Loucy (cell line): ENCODE measurements around the gene TET2.

Experiments
- H2AFZ ChIP-seq: fragments of 200-600 bp; sonication (generic); 2 replicates; pipeline ENCODE4 v1.6.0; 2016; ENCODE audit warnings: antibody characterized with exemption, mild to moderate bottlenecking, low read length, moderate library complexity
- H3F3A ChIP-seq: fragments of 200-600 bp; 2 replicates; pipeline ENCODE4 v1.6.0; 2016; ENCODE audit warnings: antibody characterized with exemption, low read depth, mild to moderate bottlenecking
- H3K27me3 ChIP-seq: fragments of 200-600 bp; sonication (generic); 2 replicates; pipeline ENCODE4 v1.6.1; 2014; ENCODE audit warnings: low read length, mild to moderate bottlenecking; ENCODE audit not compliant: insufficient read depth, poor library complexity, severe bottlenecking
- H3K36me3 ChIP-seq: fragments of 200-600 bp; sonication (generic); 2 replicates; pipeline ENCODE4 v1.6.1; 2016; ENCODE audit warnings: low read length; ENCODE audit not compliant: insufficient read depth
- H3K4me1 ChIP-seq: fragments of 200-600 bp; sonication (generic); 2 replicates; pipeline ENCODE4 v1.5.1; 2014; ENCODE audit warnings: low read length, mild to moderate bottlenecking; ENCODE audit not compliant: insufficient read depth, poor library complexity, severe bottlenecking
- H3K4me2 ChIP-seq: fragments of 200-600 bp; sonication (generic); 2 replicates; pipeline ENCODE4 v1.6.0; 2014; ENCODE audit warnings: antibody characterized with exemption, low read length, low read depth, mild to moderate bottlenecking; ENCODE audit not compliant: poor library complexity, severe bottlenecking
- H3K4me3 ChIP-seq: fragments of 200-600 bp; sonication (generic); 2 replicates; pipeline ENCODE4 v1.5.1; 2014; ENCODE audit warnings: low read length, mild to moderate bottlenecking, mixed read lengths; ENCODE audit not compliant: poor library complexity, severe bottlenecking
- H3K79me2 ChIP-seq: fragments of 200-600 bp; sonication (generic); 2 replicates; pipeline ENCODE4 v1.6.1; 2014; ENCODE audit warnings: low read length; ENCODE audit not compliant: insufficient read depth
- H3K9ac ChIP-seq: fragments of 200-600 bp; sonication (generic); 2 replicates; pipeline ENCODE4 v1.6.0; 2014; ENCODE audit warnings: mild to moderate bottlenecking, low read depth, low read length, moderate library complexity; ENCODE audit not compliant: poor library complexity, severe bottlenecking
- H3K9me2 ChIP-seq: fragments of 200-600 bp; sonication (generic); replicated peaks from 2 replicates; pipeline ENCODE4 v1.6.1; 2016; ENCODE audit warnings: low read depth, low read length, mixed read lengths
- H3K9me3 ChIP-seq: fragments of 200-600 bp; sonication (generic); 2 replicates; pipeline ENCODE4 v1.6.1; 2014; ENCODE audit warnings: mild to moderate bottlenecking, antibody characterized with exemption, low read length, low read depth; ENCODE audit not compliant: insufficient read depth
- H4K20me1 ChIP-seq: fragments of 200-600 bp; sonication (generic); 2 replicates; pipeline ENCODE4 v1.6.0; 2014; ENCODE audit warnings: antibody characterized with exemption, low read length, mild to moderate bottlenecking; ENCODE audit not compliant: insufficient read depth, poor library complexity, severe bottlenecking
- EZH2phosphoT487 ChIP-seq: fragments of 200-600 bp; IDR thresholded peaks from 2 replicates; pipeline ENCODE4 v1.6.1; 2018; ENCODE audit warnings: antibody characterized with exemption, mild to moderate bottlenecking, moderate library complexity, borderline replicate concordance
- TF ChIP-seq, protein P1 (sequence below): fragments of 200-600 bp; sonication (generic); conservative IDR thresholded peaks from 2 replicates; pipeline ENCODE4 v1.5.1; 2014; ENCODE audit warnings: mild to moderate bottlenecking, antibody characterized with exemption, low read length

Gene TET2

DNA sequence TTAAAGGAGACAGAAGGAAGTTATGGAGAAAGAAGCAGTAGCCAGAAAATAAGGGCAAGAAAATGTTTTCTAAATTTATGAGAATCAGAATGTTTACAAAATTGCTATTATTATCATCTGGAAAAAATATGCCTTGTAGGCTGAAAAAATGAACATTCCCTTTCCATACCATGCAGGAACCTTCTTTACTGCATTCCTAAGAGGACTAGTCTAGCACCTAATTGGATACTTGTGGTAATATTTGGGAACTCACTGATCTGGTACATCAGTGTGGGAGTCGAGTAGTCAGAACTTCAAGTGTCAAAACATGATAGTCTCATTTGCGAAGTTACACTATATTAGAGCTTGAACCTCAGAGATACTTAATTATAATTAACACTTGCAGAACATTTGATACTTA, 51.9 kb downstream of the TET2 start:
- Histone ChIP-seq H3K79me2 (no peaks in the 10 kb centered on the region), H3K9me2 (no peaks in the 10 kb centered on the region), H3K4me2 (no peak overlapping the region), H3K4me3 (no peak overlapping the region), H4K20me1 (no peaks in the 10 kb centered on the region), H3F3A (no peaks in the 10 kb centered on the region), H3K9ac (no peak overlapping the region), H3K9me3 (no peaks in the 10 kb centered on the region), H3K4me1 (no peaks in the 10 kb centered on the region), H3K36me3 (no peaks in the 10 kb centered on the region), H2AFZ (no peak overlapping the region), H3K27me3 (no peaks in the 10 kb centered on the region)
- TF ChIP-seq EZH2phosphoT487: no peak
- TF ChIP-seq, protein P1, sequence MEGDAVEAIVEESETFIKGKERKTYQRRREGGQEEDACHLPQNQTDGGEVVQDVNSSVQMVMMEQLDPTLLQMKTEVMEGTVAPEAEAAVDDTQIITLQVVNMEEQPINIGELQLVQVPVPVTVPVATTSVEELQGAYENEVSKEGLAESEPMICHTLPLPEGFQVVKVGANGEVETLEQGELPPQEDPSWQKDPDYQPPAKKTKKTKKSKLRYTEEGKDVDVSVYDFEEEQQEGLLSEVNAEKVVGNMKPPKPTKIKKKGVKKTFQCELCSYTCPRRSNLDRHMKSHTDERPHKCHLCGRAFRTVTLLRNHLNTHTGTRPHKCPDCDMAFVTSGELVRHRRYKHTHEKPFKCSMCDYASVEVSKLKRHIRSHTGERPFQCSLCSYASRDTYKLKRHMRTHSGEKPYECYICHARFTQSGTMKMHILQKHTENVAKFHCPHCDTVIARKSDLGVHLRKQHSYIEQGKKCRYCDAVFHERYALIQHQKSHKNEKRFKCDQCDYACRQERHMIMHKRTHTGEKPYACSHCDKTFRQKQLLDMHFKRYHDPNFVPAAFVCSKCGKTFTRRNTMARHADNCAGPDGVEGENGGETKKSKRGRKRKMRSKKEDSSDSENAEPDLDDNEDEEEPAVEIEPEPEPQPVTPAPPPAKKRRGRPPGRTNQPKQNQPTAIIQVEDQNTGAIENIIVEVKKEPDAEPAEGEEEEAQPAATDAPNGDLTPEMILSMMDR: no peak

DNA sequence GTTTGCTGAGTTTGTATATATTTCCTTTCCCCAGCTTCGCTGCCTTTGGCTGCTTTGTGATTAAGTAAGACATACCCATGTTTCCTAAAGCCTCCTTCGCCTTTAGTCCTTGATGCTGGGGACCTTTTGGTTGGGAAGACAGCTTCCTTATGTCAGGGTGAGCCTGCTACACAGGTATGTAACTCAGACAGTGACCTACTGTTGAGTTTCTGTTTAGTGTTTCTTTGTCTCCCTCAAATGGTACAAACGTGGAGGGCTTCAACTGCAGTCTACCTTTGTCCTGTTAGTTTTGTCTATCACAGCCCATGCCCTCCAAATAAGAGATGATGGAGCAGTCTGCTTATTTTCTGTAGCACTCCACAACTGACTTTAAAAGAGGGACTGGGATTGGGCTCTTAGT, 59.5 kb downstream of the TET2 start:
- Histone ChIP-seq H4K20me1 (no peaks in the 10 kb centered on the region), H3K4me3 (no peak overlapping the region), H2AFZ (peak overlapping the region; percentile 15; the same call in 1 of the 2 replicates), H3K9ac (no peak overlapping the region), H3K4me1 (no peaks in the 10 kb centered on the region), H3K9me3 (no peaks in the 10 kb centered on the region), H3K27me3 (no peaks in the 10 kb centered on the region), H3F3A (no peaks in the 10 kb centered on the region), H3K79me2 (no peaks in the 10 kb centered on the region), H3K36me3 (no peaks in the 10 kb centered on the region), H3K9me2 (no peaks in the 10 kb centered on the region), H3K4me2 (no peak overlapping the region)
- TF ChIP-seq EZH2phosphoT487: no peak
- TF ChIP-seq, protein P1: no peak

DNA sequence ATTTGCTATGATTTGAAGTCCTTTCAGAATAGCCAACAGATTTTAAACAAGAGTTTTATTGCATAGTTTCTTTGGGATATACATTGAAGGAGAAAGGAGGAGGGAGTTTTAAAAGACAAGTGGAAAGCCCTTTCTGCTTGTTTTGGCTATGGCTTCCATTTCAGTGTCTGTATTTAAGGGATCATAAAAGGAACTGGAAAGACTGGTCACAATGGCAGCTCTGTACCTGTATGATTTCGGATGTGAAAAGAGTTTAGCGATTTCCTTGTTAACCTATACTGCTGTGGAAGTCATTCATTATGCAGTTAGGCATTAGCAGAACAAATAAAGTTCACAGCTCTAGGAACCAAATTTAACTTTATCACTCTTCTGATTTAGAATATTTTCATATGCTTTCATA, 60.7 kb downstream of the TET2 start:
- H3K4me2 ChIP-seq: no peak overlapping the region
- H3K9me2 ChIP-seq: no peaks in the 10 kb centered on the region
- H3K4me3 ChIP-seq: no peak overlapping the region
- no peaks in the 10 kb centered on the region for H3K36me3 ChIP-seq
- no peak overlapping the region for H3K9ac ChIP-seq
- H3K4me1 ChIP-seq: no peaks in the 10 kb centered on the region
- H3F3A ChIP-seq: no peaks in the 10 kb centered on the region
- no peak overlapping the region for H2AFZ ChIP-seq
- TF ChIP-seq EZH2phosphoT487: no peak
- TF ChIP-seq, protein P1: no peak
- no peaks in the 10 kb centered on the region for H3K79me2 ChIP-seq
- H3K9me3 ChIP-seq: no peaks in the 10 kb centered on the region
- no peaks in the 10 kb centered on the region for H3K27me3 ChIP-seq
- H4K20me1 ChIP-seq: no peaks in the 10 kb centered on the region
